Panc1 (cell line): ENCODE data around the gene PLCG1.

Experiments
- CTCF ChIP-seq: fragments of 450-650 bp; IDR thresholded peaks from 2 replicates; pipeline ENCODE4 v1.5.1; 2017; ENCODE audit warnings: mild to moderate bottlenecking
- POLR2AphosphoS5 ChIP-seq: IDR thresholded peaks from 2 replicates; pipeline ENCODE4 v1.6.1; 2012; ENCODE audit warnings: mild to moderate bottlenecking, low read depth, low read length, moderate library complexity
- SIN3A ChIP-seq: IDR thresholded peaks from 2 replicates; pipeline ENCODE4 v1.6.1; 2012; ENCODE audit warnings: low read depth, mild to moderate bottlenecking, low read length, moderate library complexity, borderline replicate concordance; ENCODE audit not compliant: insufficient read depth

GRCh38 chr20:41166201-41167117 is 29.1 kb downstream of the PLCG1 start:
- TF ChIP-seq CTCF (no peak), SIN3A (no peak), POLR2AphosphoS5 (no peak)
